Occipital lobe (tissue), 3 donors: Measurements from ENCODE around the gene TBC1D25. TPM values are rescaled to one million over a fixed set of nuclear protein-coding genes. Genes with fewer than 3 reads are reported as not detected.

Source experiments
- DNase-seq: peaks from one replicate; lab custom pipeline; 2025; lab: John Stamatoyannopoulos, UW
- small RNA-seq: library from RNA; depleted of rRNA; stranded (forward); fragments of <200 nt; gene quantifications from one replicate; pipeline ENCODE3, GENCODE V24; 2014
- total RNA-seq: library from RNA; depleted of rRNA; stranded (reverse); fragments of >200 nt; gene quantifications from one replicate; pipeline ENCODE4 v1.2.3, GENCODE V29; 2014

TBC1D25 gene
- total RNA-seq, 1 donor from 2014 or later = 6.2 TPM

DNA sequence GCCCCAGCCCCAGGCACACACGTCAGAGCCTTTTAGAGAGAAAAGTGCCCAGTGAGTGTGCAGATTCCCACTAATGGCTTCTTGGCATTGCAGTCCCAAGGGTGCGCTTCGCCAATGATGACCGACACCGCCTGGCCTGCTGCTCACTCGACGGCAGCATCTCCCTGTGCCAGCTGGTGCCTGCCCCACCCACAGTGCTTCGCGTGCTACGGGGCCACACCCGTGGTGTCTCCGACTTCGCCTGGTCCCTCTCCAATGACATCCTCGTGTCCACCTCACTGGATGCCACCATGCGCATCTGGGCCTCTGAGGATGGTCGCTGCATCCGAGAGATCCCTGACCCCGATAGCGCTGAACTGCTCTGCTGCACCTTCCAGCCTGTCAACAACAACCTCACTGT lies 60.7 kb downstream of the TBC1D25 start:
- no peak for DNase-seq

DNA sequence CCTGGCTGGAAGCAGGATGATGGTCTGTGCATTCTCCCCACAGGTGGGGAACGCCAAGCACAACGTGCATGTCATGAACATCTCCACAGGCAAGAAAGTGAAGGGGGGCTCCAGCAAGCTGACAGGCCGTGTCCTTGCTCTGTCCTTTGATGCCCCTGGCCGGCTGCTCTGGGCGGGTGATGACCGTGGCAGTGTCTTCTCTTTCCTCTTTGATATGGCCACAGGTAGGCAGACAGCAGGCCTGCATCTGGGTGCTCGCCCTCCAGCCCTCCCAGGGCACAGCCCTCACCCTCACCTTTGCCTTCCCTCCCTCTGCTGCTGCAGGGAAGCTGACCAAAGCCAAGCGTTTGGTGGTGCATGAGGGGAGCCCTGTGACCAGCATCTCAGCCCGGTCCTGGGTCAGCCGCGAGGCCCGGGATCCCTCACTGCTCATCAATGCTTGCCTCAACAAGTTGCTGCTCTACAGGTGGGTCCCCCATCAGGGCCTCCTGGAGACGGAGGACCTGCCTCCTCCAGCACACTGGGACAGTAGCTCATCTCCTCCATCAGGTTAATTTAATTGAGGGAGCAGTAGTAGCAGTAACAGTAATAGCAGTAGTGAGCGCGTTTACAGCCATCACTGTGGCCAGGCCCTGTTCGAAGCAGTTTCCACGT lies 62.4 kb downstream of the TBC1D25 start:
- DNase-seq = no peak

DNA sequence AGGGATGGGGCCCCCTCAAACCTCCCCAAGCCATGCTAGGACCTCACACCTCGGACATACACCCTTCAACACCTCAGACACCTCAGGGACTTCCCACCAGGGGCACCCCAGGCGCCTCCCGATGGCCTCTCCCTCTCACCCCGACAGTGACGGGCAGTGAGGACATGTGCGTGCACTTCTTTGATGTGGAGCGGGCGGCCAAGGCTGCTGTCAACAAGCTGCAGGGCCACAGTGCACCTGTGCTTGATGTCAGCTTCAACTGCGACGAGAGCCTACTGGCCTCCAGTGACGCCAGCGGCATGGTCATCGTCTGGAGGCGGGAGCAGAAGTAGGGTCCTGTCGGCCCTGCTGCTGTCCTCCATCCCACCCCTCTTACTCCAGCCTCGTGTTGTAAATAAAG lies 65.2 kb downstream of the TBC1D25 start:
- DNase-seq = no peak

DNA sequence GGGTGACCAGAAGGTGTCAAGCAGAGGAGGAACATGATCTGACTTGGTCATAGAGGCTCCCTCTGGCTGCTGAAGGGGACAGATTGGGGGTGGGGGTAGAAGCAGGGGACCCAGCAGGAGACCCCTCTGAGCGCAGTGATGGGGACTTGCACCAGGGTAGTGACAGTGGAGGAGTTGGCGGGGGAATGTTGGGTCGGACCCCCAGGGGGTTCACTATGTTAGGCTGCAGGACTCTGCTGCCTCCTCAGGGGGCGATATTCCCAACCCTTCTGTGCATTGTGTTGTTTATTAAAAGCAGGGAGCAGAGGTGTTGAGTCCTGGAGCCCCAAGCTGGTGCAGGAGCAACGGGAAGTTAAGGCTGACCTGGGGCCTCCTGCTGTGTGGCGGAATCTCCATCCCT lies 66.6 kb downstream of the TBC1D25 start:
- DNase-seq = no peak

DNA sequence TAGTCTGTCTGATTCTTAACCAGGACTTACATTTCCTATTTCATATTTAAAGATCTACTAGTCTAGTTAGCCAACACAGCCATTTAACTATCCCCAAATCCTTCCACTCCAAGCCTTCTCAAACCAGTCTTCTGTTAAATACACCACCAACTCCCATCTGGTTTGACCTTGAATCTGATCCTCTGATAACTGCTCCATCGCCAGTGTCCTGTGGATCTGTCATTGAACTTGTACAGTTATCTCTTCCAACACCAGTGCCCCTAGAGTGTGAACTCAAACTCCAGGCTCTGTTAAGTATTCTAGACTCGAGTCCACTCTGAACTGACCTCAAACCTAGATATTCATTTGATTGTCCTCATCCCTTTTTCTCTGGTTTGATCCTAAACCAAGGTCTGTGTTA lies 72.2 kb downstream of the TBC1D25 start:
- DNase-seq = no peak

Small RNA genes lying within 50 kb of the gene (small RNA-seq; reads per million reads assigned to genes)
- gene MRPL32P1 = not detected

Other genes with a start within 250 kb of the TBC1D25 start
- gene SSX3, start 183.0 kb upstream of the TBC1D25 start, total RNA-seq = not detected
- gene SSX4, start 156.2 kb upstream of the TBC1D25 start, total RNA-seq = not detected
- gene SSX4B, start 127.8 kb upstream of the TBC1D25 start, total RNA-seq = not detected
- 26.5 TPM for gene SLC38A5, start 69.5 kb upstream of the TBC1D25 start, total RNA-seq
- gene FTSJ1, start 63.5 kb upstream of the TBC1D25 start, total RNA-seq = 36.3 TPM
- 5.5 TPM for gene PORCN, start 30.7 kb upstream of the TBC1D25 start, total RNA-seq
- gene EBP, start 17.9 kb upstream of the TBC1D25 start, total RNA-seq = 43.5 TPM
- 172 TPM for gene RBM3, start 34.8 kb downstream of the TBC1D25 start, total RNA-seq
- 80.0 TPM for gene WDR13, start 57.8 kb downstream of the TBC1D25 start, total RNA-seq
- gene WAS, start 144.1 kb downstream of the TBC1D25 start, total RNA-seq = 0.16 TPM
- 2.8 TPM for gene SUV39H1, start 157.0 kb downstream of the TBC1D25 start, total RNA-seq
- not detected for gene GLOD5, start 222.0 kb downstream of the TBC1D25 start, total RNA-seq
- 0.31 TPM for gene GATA1, start 246.9 kb downstream of the TBC1D25 start, total RNA-seq